ENCODE results near the gene PPA1. TPM values are rescaled to one million over a fixed set of nuclear protein-coding genes. Genes with fewer than 3 reads are reported as not detected.
A peak's percentile ranks its signal among the peaks of the same experiment; 100 is the strongest.
"Not testable (repeated sequence)": the region's sequence is repeated elsewhere in the genome, so short reads cannot be mapped to it uniquely, and the experiment has no call there.

PPA1 gene
- total RNA-seq, 1 experiment from 2014 or later = 180 TPM

DNA sequence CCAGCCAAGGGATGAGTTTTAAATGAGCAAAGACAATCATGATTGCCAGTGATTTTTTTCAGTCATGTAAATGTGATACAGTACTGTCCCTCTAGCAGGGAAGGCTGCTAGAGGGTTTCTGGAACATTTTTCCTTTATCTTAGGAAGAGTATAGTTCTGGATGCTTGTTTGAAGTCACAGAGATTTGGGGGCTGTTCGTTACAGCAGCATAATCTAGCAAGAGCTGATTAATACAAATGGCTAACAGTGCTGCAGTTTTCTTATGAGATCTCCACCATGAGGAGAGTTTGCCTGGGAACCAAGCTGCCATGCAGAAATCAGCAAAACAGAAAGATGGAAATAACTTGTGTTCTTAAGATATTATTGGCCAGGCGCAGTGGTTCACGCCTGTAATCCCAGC is 7.9 kb upstream of the PPA1 start (continued):
- TF ChIP-seq, protein P1, sequence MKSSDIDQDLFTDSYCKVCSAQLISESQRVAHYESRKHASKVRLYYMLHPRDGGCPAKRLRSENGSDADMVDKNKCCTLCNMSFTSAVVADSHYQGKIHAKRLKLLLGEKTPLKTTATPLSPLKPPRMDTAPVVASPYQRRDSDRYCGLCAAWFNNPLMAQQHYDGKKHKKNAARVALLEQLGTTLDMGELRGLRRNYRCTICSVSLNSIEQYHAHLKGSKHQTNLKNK (CRISPR knock-in tag; IDR thresholded peaks at IDR 0.05) = no peak

DNA sequence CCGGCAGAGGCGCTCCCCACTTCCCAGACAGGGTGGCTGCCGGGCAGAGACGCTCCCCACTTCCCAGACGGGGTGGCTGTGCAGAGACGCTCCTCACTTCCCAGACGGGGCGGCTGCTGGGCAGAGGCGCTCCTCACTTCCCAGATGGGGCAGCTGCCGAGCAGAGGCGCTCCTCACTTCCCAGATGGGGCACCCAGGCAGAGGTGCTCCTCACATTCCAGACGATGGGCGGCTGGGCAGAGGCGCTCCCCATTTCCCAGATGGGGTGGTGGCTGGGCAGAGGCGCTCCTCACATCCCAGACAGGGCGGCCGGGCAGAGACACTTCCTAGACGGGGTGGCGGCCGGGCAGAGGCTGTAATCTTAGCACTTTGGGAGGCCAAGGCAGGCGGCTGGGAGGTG is 6.8 kb upstream of the PPA1 start:
- Mint-ChIP-seq H3K27me3 (ENCODE audit: low read depth) (peaks cover 17% of the 10 kb centered on the region; the same call in 1 of the 2 replicates), H3K9me3 (peaks cover 24% of the 10 kb centered on the region), H3K36me3 (peaks cover 22% of the 10 kb centered on the region)
- H3K4me1 Mint-ChIP-seq; DNase-seq (ENCODE audit: low spot score); ATAC-seq; CTCF ChIA-PET; H3K27ac Mint-ChIP-seq; POLR2A ChIA-PET; H3K4me3 Mint-ChIP-seq: not testable (repeated sequence)

DNA sequence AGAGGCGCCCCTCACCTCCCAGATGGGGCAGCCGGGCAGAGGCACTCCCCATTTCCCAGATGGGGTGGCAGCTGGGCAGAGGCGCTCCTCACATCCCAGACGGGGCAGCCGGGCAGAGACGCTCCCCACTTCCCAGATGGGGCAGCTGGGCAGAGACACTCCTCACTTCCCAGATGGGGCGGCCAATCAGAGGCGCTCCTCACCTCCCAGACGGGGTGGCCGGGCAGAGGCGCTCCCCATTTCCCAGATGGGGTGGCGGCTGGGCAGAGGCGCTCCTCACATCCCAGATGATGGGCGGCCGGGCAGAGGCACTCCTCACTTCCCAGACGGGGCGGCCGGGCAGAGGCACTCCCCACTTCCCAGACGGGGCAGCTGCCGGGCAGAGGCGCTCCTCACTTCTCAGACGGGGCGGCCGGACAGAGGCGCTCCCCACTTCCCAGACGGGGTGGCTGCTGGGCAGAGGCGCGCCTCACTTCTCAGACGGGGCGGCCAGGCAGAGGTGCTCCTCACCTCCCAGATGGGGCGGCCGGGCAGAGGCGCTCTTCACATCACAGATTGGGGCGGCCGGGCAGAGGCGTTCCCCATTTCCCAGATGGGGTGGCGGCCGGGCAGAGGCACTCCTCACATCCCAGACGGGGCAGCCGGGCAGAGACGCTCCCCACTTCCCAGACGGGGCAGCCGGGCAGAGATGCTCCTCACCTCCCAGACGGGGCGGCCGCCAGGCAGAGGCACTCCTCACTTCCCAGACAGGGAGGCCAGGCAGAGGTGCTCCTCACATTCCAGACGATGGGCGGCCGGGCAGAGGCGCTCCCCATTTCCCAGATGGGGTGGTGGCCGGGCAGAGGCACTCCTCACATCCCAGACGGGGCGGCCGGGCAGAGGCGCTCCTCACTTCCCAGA is 6.1 kb upstream of the PPA1 start:
- H3K4me3 Mint-ChIP-seq; DNase-seq (ENCODE audit: low spot score); CTCF ChIA-PET; ATAC-seq; H3K4me1 Mint-ChIP-seq; H3K27ac Mint-ChIP-seq; POLR2A ChIA-PET: not testable (repeated sequence)
- H3K36me3 Mint-ChIP-seq = peaks cover 22% of the 10 kb centered on the region
- H3K9me3 Mint-ChIP-seq = peaks cover 24% of the 10 kb centered on the region
- H3K27me3 Mint-ChIP-seq (ENCODE audit: low read depth) = peaks cover 17% of the 10 kb centered on the region; the same call in 1 of the 2 replicates

DNA sequence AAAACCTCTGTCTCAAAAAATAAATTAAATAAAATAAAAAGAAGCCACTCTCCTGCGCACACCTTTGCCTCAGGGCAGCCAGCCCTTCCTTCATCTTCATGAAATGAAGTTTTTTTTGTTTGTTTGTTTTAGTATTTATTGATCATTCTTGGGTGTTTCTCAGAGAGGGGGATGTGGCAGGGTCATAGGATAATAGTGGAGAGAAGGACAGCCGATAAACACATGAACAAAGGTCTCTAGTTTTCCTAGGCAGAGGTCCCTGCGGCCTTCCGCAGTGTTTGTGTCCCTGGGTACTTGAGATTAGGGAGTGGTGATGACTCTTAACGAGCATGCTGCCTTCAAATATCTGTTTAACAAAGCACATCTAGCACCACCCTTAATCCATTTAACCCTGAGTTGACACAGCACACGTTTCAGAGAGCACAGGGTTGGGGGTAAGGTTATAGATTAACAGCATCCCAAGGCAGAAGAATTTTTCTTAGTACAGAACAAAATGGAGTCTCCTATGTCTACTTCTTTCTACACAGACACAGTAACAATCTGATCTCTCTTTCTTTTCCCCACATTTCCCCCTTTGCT is 4.8 kb upstream of the PPA1 start:
- peak overlapping the region; percentile 41; the same call in 1 of the 2 replicates for H3K27ac Mint-ChIP-seq
- H3K4me3 Mint-ChIP-seq; DNase-seq (ENCODE audit: low spot score); ATAC-seq; H3K4me1 Mint-ChIP-seq; POLR2A ChIA-PET; CTCF ChIA-PET: not testable (repeated sequence)
- H3K9me3 Mint-ChIP-seq = peaks cover 24% of the 10 kb centered on the region
- H3K36me3 Mint-ChIP-seq = peaks cover 22% of the 10 kb centered on the region
- peaks cover 13% of the 10 kb centered on the region; the same call in 1 of the 2 replicates for H3K27me3 Mint-ChIP-seq (ENCODE audit: low read depth)

DNA sequence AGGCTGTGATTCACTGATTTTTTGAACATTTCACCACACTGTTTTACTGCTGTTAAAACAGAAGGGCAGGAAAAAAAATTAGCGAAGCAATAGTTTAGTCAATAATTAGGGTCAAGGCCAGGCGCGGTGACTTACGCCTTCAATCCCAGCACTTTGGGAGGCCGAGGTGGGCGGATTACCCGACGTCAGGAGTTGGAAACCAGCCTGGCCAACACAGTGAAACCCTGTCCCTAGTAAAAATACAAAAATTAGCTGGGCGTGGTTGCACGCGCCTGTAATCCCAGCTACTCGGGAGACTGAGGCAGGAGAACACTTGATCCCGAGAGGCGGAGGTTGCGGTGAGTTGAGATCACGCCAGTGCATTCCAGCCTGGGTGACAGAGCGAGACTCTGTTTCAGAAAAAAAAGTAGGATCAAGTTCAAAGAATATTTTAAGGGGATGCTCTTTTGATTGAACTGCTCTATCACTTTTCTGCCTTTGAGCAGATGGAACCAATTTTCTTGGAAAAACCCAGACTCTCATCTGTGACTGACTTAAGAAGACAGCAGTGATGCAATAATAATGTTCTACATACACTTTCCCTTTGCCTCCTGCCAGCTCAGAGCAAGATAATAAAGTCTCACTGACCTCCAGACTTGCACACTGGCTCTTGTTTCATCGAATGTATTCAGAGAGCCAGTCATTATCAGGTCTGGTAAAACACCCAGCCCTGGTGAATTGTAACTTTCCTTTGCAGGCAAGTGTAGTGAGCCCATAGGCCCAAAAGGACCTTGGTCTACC is 1.6 kb upstream of the PPA1 start:
- peak overlapping the region; percentile 51 for H3K4me3 Mint-ChIP-seq
- no peak for DNase-seq (ENCODE audit: low spot score)
- ChIA-PET POLR2A (no interaction called here), CTCF (interaction anchor here (1.5 kb wide), 1 partner anchor 13 kb away, joined by 3 read pairs; no protein-coding TSS in a partner anchor)
- H3K36me3 Mint-ChIP-seq = peaks cover 16% of the 10 kb centered on the region
- peaks cover 8% of the 10 kb centered on the region for H3K4me1 Mint-ChIP-seq
- peaks cover 12% of the 10 kb centered on the region for H3K9me3 Mint-ChIP-seq
- no peak for TF ChIP-seq TP53 (CRISPR knock-in tag; IDR thresholded peaks at IDR 0.05)
- TF ChIP-seq, protein P2, sequence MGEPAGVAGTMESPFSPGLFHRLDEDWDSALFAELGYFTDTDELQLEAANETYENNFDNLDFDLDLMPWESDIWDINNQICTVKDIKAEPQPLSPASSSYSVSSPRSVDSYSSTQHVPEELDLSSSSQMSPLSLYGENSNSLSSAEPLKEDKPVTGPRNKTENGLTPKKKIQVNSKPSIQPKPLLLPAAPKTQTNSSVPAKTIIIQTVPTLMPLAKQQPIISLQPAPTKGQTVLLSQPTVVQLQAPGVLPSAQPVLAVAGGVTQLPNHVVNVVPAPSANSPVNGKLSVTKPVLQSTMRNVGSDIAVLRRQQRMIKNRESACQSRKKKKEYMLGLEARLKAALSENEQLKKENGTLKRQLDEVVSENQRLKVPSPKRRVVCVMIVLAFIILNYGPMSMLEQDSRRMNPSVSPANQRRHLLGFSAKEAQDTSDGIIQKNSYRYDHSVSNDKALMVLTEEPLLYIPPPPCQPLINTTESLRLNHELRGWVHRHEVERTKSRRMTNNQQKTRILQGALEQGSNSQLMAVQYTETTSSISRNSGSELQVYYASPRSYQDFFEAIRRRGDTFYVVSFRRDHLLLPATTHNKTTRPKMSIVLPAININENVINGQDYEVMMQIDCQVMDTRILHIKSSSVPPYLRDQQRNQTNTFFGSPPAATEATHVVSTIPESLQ (CRISPR knock-in tag; IDR thresholded peaks at IDR 0.05) = no peak
- TF ChIP-seq, protein P3, sequence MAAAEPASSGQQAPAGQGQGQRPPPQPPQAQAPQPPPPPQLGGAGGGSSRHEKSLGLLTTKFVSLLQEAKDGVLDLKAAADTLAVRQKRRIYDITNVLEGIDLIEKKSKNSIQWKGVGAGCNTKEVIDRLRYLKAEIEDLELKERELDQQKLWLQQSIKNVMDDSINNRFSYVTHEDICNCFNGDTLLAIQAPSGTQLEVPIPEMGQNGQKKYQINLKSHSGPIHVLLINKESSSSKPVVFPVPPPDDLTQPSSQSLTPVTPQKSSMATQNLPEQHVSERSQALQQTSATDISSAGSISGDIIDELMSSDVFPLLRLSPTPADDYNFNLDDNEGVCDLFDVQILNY (CRISPR knock-in tag; IDR thresholded peaks at IDR 0.05) = no peak
- no peak for TF ChIP-seq SP1 (CRISPR knock-in tag; conservative IDR thresholded peaks at IDR 0.05)
- TF ChIP-seq NR2C2 (CRISPR knock-in tag; IDR thresholded peaks at IDR 0.05) = no peak
- no peak for TF ChIP-seq ATF1 (CRISPR knock-in tag; IDR thresholded peaks at IDR 0.05)
- TF ChIP-seq, protein P4, sequence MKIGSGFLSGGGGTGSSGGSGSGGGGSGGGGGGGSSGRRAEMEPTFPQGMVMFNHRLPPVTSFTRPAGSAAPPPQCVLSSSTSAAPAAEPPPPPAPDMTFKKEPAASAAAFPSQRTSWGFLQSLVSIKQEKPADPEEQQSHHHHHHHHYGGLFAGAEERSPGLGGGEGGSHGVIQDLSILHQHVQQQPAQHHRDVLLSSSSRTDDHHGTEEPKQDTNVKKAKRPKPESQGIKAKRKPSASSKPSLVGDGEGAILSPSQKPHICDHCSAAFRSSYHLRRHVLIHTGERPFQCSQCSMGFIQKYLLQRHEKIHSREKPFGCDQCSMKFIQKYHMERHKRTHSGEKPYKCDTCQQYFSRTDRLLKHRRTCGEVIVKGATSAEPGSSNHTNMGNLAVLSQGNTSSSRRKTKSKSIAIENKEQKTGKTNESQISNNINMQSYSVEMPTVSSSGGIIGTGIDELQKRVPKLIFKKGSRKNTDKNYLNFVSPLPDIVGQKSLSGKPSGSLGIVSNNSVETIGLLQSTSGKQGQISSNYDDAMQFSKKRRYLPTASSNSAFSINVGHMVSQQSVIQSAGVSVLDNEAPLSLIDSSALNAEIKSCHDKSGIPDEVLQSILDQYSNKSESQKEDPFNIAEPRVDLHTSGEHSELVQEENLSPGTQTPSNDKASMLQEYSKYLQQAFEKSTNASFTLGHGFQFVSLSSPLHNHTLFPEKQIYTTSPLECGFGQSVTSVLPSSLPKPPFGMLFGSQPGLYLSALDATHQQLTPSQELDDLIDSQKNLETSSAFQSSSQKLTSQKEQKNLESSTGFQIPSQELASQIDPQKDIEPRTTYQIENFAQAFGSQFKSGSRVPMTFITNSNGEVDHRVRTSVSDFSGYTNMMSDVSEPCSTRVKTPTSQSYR (CRISPR knock-in tag; IDR thresholded peaks at IDR 0.05) = no peak
- TF ChIP-seq, protein P5, sequence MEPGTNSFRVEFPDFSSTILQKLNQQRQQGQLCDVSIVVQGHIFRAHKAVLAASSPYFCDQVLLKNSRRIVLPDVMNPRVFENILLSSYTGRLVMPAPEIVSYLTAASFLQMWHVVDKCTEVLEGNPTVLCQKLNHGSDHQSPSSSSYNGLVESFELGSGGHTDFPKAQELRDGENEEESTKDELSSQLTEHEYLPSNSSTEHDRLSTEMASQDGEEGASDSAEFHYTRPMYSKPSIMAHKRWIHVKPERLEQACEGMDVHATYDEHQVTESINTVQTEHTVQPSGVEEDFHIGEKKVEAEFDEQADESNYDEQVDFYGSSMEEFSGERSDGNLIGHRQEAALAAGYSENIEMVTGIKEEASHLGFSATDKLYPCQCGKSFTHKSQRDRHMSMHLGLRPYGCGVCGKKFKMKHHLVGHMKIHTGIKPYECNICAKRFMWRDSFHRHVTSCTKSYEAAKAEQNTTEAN (CRISPR knock-in tag; IDR thresholded peaks at IDR 0.05) = no peak
- TF ChIP-seq, protein P6, sequence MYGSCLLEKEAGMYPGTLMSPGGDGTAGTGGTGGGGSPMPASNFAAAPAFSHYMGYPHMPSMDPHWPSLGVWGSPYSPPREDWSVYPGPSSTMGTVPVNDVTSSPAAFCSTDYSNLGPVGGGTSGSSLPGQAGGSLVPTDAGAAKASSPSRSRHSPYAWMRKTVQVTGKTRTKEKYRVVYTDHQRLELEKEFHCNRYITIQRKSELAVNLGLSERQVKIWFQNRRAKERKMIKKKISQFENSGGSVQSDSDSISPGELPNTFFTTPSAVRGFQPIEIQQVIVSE (CRISPR knock-in tag; IDR thresholded peaks at IDR 0.05; ENCODE audit: borderline replicate concordance) = no peak
- TF ChIP-seq, protein P7, sequence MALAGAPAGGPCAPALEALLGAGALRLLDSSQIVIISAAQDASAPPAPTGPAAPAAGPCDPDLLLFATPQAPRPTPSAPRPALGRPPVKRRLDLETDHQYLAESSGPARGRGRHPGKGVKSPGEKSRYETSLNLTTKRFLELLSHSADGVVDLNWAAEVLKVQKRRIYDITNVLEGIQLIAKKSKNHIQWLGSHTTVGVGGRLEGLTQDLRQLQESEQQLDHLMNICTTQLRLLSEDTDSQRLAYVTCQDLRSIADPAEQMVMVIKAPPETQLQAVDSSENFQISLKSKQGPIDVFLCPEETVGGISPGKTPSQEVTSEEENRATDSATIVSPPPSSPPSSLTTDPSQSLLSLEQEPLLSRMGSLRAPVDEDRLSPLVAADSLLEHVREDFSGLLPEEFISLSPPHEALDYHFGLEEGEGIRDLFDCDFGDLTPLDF (CRISPR knock-in tag; IDR thresholded peaks at IDR 0.05) = no peak
- no peak for TF ChIP-seq ZNF263 (CRISPR knock-in tag; IDR thresholded peaks at IDR 0.05; ENCODE audit: low read depth)
- no peak for ATAC-seq
- H3K27ac Mint-ChIP-seq = no peak overlapping the region; the same call in 1 of the 2 replicates
- no peaks in the 10 kb centered on the region; the same call in 1 of the 2 replicates for H3K27me3 Mint-ChIP-seq (ENCODE audit: low read depth)
